Stromal cell of bone marrow (primary cell): ENCODE measurements around the gene LYPD1.
A peak's percentile ranks its signal among the peaks of the same experiment; 100 is the strongest.

Experiments used
- DNase-seq: peaks from one replicate; pipeline ENCODE4 v3.0.0-alpha.2; 2012; ENCODE audit warnings: low read depth

LYPD1 gene

GRCh38 chr2:132668189-132668823 is 1.7 kb downstream of the LYPD1 start:
- DNase-seq: no peak

- no peak for DNase-seq
Observed at GRCh38 chr2:132667706-132668105, 2.3 kb downstream of the LYPD1 start.

DNA sequence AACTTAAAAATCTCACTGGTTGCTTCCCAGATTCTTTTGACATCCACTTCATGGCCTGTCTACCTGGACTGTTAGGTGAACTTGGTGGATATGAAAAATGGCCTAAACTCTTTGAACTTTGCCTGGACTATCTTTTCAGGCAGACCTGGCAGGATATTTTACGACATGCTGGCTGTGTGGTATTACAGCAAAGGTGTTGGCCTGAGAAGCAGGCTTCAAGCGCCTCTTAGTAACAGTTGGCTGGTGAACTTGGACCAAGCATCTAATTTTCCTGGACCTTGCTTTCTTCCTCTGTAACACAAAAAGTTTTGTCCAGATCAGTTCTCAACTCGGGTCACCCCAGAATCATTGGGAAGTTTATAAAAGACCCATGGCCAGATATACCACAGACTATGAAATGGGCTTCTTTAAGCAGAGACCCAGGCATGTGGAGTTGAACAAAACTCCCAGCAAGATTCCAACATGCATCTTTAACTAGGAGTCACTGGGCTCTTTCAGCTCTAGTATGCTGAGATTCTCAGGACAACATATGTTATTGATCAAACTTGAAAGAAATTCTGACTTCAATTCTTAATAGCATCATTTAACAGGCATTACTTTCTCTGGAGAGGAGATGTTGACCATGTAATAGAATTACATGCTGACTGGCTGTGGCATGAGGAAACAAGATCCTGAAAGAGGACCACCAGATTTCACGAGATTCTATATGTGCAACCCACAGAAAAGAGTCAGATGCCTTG is 4.4 kb downstream of the LYPD1 start:
- DNase-seq: no peak

DNA sequence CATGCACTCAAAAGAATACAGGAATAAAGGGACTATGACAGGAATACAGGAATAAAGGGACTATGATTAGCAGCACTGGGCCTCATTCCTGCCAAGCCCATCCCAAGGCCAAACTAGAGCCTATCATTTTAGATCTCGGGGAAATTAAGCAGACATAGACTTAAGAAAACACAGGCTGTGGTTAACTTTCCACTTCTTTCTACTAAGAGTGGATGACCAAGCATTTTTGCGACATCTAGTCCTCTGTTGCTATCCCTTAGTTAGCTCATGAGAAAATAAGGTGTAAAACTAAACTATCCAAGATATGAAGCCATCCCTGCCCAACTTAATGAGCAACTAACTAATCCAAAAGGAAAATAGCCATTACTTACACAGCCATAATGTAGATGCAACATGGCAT is 5.9 kb downstream of the LYPD1 start:
- no peak for DNase-seq

DNA sequence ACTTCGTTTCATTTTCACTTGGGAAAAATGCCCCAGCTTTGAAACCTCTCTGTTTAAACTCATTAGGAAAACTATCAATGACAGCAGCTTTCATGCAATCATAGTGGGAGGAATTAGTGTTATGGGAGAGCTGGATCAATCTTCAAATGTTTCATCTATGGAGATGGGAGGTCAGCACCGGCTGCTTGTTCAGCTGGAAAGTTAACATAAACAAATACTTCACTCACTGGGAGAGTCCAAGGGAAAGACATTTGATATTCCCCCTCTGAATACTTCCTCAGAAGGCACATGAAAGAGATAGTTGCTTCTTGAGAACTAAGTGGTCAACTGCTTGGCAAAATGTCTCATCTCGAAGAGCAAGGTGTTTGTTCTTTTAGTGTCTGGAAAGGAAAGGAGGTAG is 7.3 kb downstream of the LYPD1 start:
- DNase-seq: no peak

GRCh38 chr2:132659331-132659730 is 10.7 kb downstream of the LYPD1 start:
- DNase-seq: no peak

DNA sequence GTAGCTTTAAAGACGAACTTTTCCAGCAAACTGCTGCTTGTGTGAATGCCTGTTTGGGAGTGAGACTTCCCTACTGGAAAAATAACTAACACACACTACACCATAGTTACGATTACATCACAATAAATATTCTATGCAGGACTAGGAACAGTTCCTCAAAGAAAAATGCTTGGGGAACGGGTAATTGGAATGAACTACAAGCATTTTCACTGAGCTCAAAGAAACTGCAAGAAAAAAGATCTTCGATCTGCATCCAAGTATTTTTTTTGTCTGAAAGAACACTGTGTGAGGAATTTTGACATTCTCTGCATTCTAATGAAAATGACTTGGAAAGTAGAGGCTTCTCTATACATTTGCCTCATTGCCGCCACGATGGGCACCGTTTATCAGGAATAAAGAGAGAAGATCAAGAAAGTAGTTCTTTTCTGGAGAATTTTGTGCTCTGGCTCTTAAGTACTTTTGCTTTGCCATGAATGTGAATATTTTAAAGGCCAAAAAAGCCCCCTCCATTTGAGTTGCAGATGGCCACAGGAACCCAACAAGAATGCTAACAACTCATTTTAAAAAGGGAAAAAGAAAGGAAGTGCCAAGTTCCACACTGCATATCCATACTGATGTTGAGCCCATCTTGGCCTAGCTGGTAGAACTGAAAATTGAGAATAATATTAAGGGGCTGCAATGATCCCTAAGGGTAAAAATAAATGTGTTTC is 13.6 kb downstream of the LYPD1 start:
- no peak for DNase-seq

GRCh38 chr2:132654968-132655367 is 15.0 kb downstream of the LYPD1 start:
- DNase-seq: no peak

DNA sequence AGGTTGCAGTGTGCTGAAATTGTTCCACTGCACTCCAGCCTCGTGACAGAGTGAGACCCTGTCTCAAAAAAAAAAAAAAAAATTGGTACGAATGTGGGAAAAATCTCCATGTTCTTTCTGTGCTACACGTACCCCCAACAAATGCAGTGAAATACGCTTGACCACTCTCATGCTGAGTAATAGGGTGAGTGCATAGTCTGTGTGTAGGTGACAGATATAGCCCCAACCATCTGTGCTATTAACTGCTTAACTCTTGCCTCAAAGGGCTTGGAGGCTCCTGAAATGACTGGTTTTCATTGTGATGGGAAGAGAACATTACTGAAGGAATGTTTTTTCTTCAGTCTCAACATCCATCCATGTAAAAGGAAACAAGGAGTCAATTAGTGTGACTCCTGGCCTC is 15.7 kb downstream of the LYPD1 start:
- DNase-seq: no peak

- DNase-seq: no peak
Observed at GRCh38 chr2:132652474-132652873, 17.5 kb downstream of the LYPD1 start.

GRCh38 chr2:132651115-132652045 is 18.6 kb downstream of the LYPD1 start:
- peak; percentile 67 for DNase-seq

DNA sequence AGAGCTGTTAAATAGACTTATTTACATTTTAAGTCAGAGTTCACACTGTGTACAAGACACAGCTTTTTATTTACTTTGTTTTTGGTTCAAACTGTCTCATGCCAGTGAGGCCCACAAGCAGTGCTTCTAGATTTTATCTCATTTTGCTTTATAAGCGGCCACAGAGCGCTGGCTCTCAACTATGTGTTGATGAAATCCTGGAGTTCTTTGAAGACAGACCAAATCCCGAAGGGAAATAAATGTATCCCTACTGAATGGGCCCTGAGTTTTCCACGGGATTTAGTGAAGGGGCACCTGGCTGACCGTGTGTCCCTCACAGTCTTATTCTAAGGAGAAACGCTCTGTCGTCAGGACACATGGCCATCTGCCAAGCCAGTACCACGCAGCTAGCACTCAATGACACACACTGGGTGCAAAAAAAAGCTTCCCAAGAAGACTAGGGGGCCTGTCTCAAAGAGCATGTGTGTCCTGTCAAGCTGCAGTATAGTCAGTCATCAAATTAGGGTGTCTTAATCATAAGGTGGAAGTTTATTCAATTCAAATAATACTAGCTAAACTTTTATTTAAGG is 23.4 kb downstream of the LYPD1 start:
- no peak for DNase-seq

DNA sequence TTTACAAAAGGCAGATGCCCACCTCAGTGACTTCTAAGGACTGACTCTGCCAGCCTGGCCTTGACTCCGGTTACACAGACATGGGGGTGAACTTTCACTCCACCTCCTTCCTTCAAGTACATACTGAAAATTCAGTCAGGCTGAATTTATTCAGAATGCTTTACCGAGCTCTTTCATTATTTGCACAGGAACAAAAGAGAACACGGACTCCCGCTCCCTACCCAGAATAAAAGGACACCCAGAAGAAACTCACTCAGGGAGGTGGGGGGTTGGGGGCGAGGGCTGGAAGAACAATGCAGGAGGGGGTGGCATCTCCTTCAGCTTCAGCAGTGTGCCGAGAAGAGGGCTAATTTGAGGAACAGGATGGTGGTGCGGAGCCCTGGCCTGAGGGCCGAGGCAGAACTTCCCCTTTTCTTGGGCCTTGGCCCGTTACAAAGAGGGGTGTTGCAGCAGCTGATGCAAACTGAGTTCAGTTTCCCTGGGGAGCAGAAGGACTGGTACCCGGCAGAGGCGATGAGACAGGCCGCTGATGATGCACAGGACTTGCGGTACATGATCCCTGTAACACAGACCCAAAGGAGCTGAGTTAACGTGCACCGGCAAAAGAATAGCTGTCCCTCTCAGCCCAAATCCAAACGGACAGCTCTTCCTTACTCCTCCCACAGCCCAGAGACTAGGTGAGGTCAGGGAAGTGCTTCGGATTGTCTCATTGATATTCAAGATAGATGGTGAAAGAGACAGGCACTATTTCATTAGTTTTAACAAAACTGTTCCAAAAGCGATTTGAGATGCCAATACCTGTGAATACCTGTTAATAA is 24.1 kb downstream of the LYPD1 start:
- DNase-seq: no peak

- no peak for DNase-seq
Observed at GRCh38 chr2:132645176-132645575, 24.8 kb downstream of the LYPD1 start.

DNA sequence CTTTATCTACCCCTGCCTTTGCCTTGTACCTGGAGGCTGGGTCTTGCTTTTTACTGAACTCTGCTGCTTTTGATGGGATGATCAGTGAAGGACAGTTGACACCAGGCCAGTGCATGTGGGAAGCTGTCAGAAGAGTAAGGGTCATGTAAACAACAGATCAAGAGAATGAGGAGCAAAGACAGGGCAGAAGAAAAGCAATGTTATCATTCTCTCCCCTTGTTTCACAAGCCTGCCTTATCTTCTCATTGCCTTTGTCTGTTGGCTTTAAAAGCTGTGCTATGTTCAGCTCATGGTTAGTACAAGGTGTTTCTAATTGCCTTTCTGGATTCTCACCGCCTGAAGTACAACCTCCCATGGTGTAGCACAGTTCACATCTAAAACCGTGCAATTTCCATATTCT is 27.6 kb downstream of the LYPD1 start:
- DNase-seq: no peak

DNA sequence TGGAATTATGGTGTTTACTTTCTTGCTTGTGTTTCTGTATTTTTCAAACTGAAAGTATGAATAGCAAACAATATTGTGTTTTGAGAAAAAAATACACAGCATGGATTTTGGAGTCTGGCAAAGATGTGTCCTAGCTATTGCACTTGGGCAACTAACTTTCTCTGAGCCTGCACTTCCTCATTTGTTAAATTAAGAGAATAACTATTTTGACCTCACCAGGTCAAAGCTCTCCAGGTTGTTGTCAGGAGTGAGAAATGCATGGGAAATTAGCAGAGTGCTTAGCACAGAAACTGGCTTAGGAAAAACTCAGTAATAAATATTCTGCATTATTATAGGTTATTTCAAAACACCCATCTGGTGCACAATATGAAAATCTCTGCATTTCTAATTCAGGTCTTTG is 28.2 kb downstream of the LYPD1 start:
- no peak for DNase-seq

- DNase-seq: no peak
Observed at GRCh38 chr2:132640116-132640515, 29.9 kb downstream of the LYPD1 start.

DNA sequence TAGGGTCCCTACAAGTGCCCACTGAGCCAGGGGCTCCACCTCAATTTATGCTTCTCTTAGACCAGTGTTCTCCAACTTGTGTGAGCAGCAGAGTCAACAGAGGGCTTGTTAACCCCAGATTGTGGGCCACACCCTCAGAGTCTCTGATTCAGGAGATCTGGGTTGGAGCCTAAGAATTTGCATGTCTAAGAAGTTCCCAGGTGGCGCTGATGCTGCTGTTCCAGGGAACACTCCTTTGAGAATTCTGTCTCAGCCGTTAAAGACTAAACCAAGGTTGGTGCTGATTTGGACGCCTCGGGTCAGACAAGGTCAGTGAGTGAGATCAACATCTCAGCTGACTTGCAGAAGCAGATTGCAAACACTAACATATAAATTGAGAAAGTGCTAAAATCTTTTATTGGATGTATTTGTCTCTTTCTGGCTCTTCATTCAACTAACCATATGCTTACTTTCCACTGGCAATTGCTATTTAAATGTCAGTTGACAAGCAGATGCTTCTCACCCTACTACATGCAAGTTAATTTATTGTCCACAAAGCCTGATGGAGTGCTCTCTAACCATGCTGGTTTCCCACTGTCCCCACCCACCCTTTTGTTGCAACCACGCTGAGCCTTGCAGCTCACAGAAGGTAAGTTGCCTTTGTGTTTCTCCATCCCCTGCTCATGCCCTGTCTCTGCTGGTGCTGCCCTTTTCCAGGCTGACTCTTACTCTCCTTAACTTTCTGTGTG is 31.5 kb downstream of the LYPD1 start:
- no peak for DNase-seq

GRCh38 chr2:132636346-132636745 is 33.7 kb downstream of the LYPD1 start:
- DNase-seq: no peak

GRCh38 chr2:132633635-132634034 is 36.4 kb downstream of the LYPD1 start:
- DNase-seq: no peak
